ENCODE data around the gene HOXB5. TPM values are rescaled to one million over a fixed set of nuclear protein-coding genes. Genes with fewer than 3 reads are reported as not detected.

The HOXB5 gene
- total and polyA plus RNA-seq, 2 experiments from 2014 or later = 0.27 to 4.4 TPM

DNA sequence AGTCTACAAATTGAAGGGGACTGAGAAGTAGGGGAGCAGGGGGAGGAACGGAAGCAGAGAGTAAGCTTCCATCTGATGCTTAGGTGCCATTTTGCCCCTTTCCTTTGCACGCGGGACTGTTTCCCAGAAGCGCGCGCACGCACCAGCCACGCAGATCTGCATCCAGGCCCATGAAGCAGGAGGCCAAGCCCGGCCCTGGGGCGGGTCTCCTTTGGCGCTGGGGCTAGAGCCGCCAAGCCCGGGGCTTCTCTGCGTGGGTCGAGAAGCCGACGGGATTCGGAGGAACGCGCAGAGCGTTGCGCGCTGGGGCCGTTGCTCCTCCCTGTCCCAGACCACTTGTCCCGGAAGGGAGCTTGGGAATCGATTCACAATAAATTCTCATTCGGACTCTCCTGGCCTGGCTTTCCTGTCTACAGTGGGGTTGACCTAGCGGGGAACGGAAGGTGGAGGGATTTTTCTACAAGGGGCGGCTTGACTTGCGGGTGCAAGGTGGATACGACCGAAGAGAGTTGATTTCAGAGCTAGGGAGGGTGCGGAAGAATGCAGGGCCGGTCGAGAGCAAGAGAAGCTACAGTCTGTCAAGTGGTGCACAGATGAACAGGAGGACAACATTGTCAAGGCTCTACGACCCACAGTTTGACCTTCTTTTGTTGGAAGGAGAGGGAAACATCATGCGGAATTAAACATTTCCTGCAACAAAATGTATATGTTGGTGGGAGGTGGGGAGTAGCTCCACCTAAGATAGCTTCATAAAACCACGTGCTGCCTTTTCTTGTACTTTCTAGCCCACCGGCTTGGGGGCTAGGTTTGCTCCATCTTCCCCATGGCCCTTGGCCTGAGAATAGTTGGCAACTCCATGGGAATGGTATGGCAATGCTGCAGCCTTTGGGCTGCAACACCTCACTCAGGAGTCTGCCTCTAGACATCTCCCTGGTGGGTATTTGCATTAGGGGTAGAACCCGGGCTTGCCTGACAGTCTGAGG, 28.1 kb upstream of the HOXB5 start:
- Histone ChIP-seq H3K27ac (no peak overlapping the region), H3K9me2 (replicated peaks; ENCODE audit: insufficient read depth) (no peaks in the 10 kb centered on the region), H3K4me3 (no peak overlapping the region), H3K4me2 (no peak overlapping the region), H3K36me3 (replicated peaks; ENCODE audit: insufficient read depth, low read depth) (no peaks in the 10 kb centered on the region), H2AFZ (no peak overlapping the region), H3K4me1 (ENCODE audit: insufficient read depth) (peaks cover 26% of the 10 kb centered on the region), H4K20me1 (ENCODE audit: insufficient read depth, poor library complexity, severe bottlenecking) (no peaks in the 10 kb centered on the region), H3K79me2 (no peaks in the 10 kb centered on the region), H3K9me3 (ENCODE audit: low read depth) (no peaks in the 10 kb centered on the region), H3K27me3 (peaks cover 94% of the 10 kb centered on the region)
- 12% methylated on average over 41 of the region's 41 CpGs for WGBS (ENCODE audit: low lambda C conversion rate, missing lambda C conversion rate)
- TF ChIP-seq, protein P1, sequence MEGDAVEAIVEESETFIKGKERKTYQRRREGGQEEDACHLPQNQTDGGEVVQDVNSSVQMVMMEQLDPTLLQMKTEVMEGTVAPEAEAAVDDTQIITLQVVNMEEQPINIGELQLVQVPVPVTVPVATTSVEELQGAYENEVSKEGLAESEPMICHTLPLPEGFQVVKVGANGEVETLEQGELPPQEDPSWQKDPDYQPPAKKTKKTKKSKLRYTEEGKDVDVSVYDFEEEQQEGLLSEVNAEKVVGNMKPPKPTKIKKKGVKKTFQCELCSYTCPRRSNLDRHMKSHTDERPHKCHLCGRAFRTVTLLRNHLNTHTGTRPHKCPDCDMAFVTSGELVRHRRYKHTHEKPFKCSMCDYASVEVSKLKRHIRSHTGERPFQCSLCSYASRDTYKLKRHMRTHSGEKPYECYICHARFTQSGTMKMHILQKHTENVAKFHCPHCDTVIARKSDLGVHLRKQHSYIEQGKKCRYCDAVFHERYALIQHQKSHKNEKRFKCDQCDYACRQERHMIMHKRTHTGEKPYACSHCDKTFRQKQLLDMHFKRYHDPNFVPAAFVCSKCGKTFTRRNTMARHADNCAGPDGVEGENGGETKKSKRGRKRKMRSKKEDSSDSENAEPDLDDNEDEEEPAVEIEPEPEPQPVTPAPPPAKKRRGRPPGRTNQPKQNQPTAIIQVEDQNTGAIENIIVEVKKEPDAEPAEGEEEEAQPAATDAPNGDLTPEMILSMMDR (IDR thresholded peaks at IDR 0.05; ENCODE audit: poor library complexity) = no peak
- TF ChIP-seq EZH2 (IDR thresholded peaks at IDR 0.05; ENCODE audit: borderline replicate concordance) (peak; percentile 88), EZH2phosphoT487 (IDR thresholded peaks at IDR 0.05; ENCODE audit: low read depth, severe bottlenecking, unreplicated experiment) (peak; percentile 73)
- no peak for DNase-seq (ENCODE audit: low spot score)

DNA sequence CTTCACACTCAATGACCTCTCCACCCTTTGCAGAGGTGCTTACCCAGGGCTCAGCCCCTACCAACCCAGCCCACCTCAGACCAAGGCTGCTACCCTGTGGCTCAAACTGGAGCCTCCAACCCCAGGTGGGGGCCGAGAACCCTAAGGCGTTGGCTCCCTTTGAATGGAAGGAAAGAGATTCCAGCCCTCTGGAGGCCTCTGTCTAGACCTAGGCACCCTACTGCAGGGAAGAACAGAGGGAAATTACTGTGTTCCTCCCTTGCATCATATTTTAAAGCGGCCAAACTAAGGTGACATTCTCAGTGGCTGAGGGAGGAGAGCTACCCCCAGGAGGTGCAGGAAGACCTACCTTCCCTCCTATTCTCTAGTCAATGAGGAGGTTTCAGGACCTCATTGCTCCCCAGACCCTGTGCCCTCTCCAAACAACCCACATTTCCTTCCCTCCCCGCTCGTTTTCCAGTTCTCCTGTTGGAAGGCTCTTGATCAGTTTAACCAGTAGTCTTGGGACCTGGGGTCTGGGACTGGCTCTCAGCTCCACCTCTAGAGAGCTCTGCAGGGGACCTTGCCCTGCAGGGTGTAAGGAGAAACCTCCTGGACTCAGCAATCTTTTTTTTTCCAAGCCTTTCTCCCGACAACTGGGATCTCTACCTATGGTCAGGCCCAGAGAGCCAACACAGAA, 27.0 kb upstream of the HOXB5 start:
- WGBS (ENCODE audit: low lambda C conversion rate, missing lambda C conversion rate) = 34% methylated on average over 6 of the region's 6 CpGs
- Histone ChIP-seq H3K36me3 (replicated peaks; ENCODE audit: insufficient read depth, low read depth) (no peaks in the 10 kb centered on the region), H3K79me2 (no peaks in the 10 kb centered on the region), H2AFZ (no peak overlapping the region), H4K20me1 (ENCODE audit: insufficient read depth, poor library complexity, severe bottlenecking) (no peaks in the 10 kb centered on the region), H3K4me2 (peak overlapping the region; percentile 74), H3K4me3 (no peak overlapping the region), H3K27ac (no peak overlapping the region), H3K9me2 (replicated peaks; ENCODE audit: insufficient read depth) (no peaks in the 10 kb centered on the region), H3K27me3 (peaks cover 96% of the 10 kb centered on the region), H3K4me1 (ENCODE audit: insufficient read depth) (peaks cover 15% of the 10 kb centered on the region), H3K9me3 (ENCODE audit: low read depth) (no peaks in the 10 kb centered on the region)
- TF ChIP-seq EZH2 (IDR thresholded peaks at IDR 0.05; ENCODE audit: borderline replicate concordance) (no peak), EZH2phosphoT487 (IDR thresholded peaks at IDR 0.05; ENCODE audit: low read depth, severe bottlenecking, unreplicated experiment) (no peak)
- TF ChIP-seq, protein P1 (IDR thresholded peaks at IDR 0.05; ENCODE audit: poor library complexity) = no peak
- no peak for DNase-seq (ENCODE audit: low spot score)

DNA sequence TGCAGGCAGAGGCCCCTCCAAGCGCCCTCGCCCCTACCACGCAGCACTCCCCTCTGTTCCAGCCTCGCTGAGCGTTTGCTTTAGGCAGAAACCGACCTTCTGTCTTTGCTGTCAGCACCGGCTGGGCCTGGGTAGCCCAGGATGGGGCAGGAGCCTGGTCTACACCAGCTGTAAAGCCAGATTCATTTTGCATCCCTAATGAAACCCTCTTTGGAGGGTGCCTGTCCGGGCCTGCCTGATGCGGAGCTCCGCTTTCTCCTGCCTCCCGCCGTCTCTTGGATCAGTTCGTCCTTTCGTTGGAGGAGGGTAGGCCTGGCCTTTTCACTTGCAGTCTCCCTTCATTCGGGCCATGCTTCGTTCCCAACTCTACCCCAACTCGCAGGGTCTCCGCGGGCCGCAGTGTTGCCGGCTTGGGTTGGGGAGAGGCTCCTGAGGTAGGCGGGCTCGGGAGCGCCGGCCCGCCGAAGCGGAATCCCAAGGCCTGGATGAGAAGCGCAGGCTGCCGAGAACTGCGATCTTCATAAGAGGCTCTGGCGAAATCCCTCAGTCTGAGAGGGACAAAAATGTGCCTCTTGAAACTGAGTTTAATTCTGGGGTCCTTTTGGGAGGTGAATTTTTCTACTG, 26.4 kb upstream of the HOXB5 start:
- Histone ChIP-seq H3K9me2 (replicated peaks; ENCODE audit: insufficient read depth) (no peaks in the 10 kb centered on the region), H3K9me3 (ENCODE audit: low read depth) (no peaks in the 10 kb centered on the region), H4K20me1 (ENCODE audit: insufficient read depth, poor library complexity, severe bottlenecking) (no peaks in the 10 kb centered on the region), H3K4me3 (no peak overlapping the region), H3K79me2 (no peaks in the 10 kb centered on the region), H3K27me3 (peaks cover 96% of the 10 kb centered on the region), H3K4me1 (ENCODE audit: insufficient read depth) (peaks cover 9% of the 10 kb centered on the region), H2AFZ (no peak overlapping the region), H3K36me3 (replicated peaks; ENCODE audit: insufficient read depth, low read depth) (no peaks in the 10 kb centered on the region), H3K27ac (no peak overlapping the region), H3K4me2 (peak overlapping the region; percentile 74)
- TF ChIP-seq EZH2phosphoT487 (IDR thresholded peaks at IDR 0.05; ENCODE audit: low read depth, severe bottlenecking, unreplicated experiment) (no peak), EZH2 (IDR thresholded peaks at IDR 0.05; ENCODE audit: borderline replicate concordance) (peak; percentile 81)
- DNase-seq (ENCODE audit: low spot score) = no peak
- 16% methylated on average over 32 of the region's 32 CpGs for WGBS (ENCODE audit: low lambda C conversion rate, missing lambda C conversion rate)
